ENCODE data around the gene PHKG1.

- TF ChIP-seq SIN3A (IDR thresholded peaks at IDR 0.05; ENCODE audit: low read depth) (no peak), POLR2A (IDR thresholded peaks at IDR 0.05; ENCODE audit: borderline replicate concordance, extremely low read depth, insufficient read depth, insufficient read length) (no peak), REST (IDR thresholded peaks at IDR 0.05; ENCODE audit: low read depth) (no peak), EZH2 (IDR thresholded peaks at IDR 0.05) (no peak), EGR1 (IDR thresholded peaks at IDR 0.05; ENCODE audit: low read depth) (no peak), EZH2phosphoT487 (IDR thresholded peaks at IDR 0.05; ENCODE audit: borderline replicate concordance) (no peak), POLR2AphosphoS5 (IDR thresholded peaks at IDR 0.05; ENCODE audit: low read depth, low read length) (no peak), CBX3 (IDR thresholded peaks at IDR 0.05; ENCODE audit: low read depth) (no peak), ZFX (IDR thresholded peaks at IDR 0.05) (no peak), JUND (IDR thresholded peaks at IDR 0.05) (no peak), YY1 (IDR thresholded peaks at IDR 0.05; ENCODE audit: extremely low read depth, insufficient replicate concordance, low read depth, low read length) (no peak), TCF7L2 (IDR thresholded peaks at IDR 0.05; ENCODE audit: borderline replicate concordance, extremely low read depth, insufficient read depth, insufficient read length) (no peak)
- TF ChIP-seq, protein P1, sequence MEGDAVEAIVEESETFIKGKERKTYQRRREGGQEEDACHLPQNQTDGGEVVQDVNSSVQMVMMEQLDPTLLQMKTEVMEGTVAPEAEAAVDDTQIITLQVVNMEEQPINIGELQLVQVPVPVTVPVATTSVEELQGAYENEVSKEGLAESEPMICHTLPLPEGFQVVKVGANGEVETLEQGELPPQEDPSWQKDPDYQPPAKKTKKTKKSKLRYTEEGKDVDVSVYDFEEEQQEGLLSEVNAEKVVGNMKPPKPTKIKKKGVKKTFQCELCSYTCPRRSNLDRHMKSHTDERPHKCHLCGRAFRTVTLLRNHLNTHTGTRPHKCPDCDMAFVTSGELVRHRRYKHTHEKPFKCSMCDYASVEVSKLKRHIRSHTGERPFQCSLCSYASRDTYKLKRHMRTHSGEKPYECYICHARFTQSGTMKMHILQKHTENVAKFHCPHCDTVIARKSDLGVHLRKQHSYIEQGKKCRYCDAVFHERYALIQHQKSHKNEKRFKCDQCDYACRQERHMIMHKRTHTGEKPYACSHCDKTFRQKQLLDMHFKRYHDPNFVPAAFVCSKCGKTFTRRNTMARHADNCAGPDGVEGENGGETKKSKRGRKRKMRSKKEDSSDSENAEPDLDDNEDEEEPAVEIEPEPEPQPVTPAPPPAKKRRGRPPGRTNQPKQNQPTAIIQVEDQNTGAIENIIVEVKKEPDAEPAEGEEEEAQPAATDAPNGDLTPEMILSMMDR (IDR thresholded peaks at IDR 0.05 in 2 of 3, conservative IDR thresholded peaks at IDR 0.05 in 1 of 3; ENCODE audit: borderline replicate concordance in 1 of 3, insufficient read depth in 1 of 3, low read depth in 2 of 3, low read length in 2 of 3), result no peak
Measured at GRCh38 chr7:56086761-56087160, 6.0 kb downstream of the PHKG1 start.

Measured in HCT116 (cell line).